Measurements from ENCODE around the gene FGF7. TPM values are rescaled to one million over a fixed set of nuclear protein-coding genes. Genes with fewer than 3 reads are reported as not detected.
A peak's percentile ranks its signal among the peaks of the same experiment; 100 is the strongest.

The FGF7 gene
- total RNA-seq, 4 donors from 2014 or later: 53.5 to 106 (median 64.0) TPM

GRCh38 chr15:49423901-49424550 is 984 bp downstream of the FGF7 start:
- TF ChIP-seq CTCF (IDR thresholded peaks at IDR 0.05) (no peak), EP300 (IDR thresholded peaks at IDR 0.05) (no peak), POLR2AphosphoS5 (IDR thresholded peaks at IDR 0.05) (no peak), POLR2A (IDR thresholded peaks at IDR 0.05; ENCODE audit: low read depth) (no peak)
- intact Hi-C loops (cut with DNase I): loop anchor here (5.0 to 10.0 kb wide), 4 partner anchors 481 to 723 kb away; no protein-coding TSS in a partner anchor
- Histone ChIP-seq H3K9me3 (no peaks in the 10 kb centered on the region), H3K27ac (replicated peaks in 1 of 4) (peak overlapping the region; percentile 65 to 75 (median 72)), H3K36me3 (no peaks in the 10 kb centered on the region), H3K27me3 (no peaks in the 10 kb centered on the region), H3K4me3 (peak overlapping the region; percentile 50 to 66 (median 58)), H3K4me1 (peaks cover 4 to 37% (median 19%) of the 10 kb centered on the region in 4 donors)
- no peak for DNase-seq (ENCODE audit: extremely low spot score)
- WGBS: 25% methylated on average over 6 of the region's 6 CpGs

GRCh38 chr15:49424954-49425353 is 1.9 kb downstream of the FGF7 start:
- Histone ChIP-seq H3K27me3 (no peaks in the 10 kb centered on the region), H3K9me3 (no peaks in the 10 kb centered on the region), H3K36me3 (no peaks in the 10 kb centered on the region), H3K4me1 (peaks cover 11 to 46% (median 28%) of the 10 kb centered on the region in 4 donors), H3K4me3 (peak overlapping the region; percentile 50 to 66 (median 58)), H3K27ac (replicated peaks in 1 of 4) (peak overlapping the region; percentile 65 to 75 (median 72))
- TF ChIP-seq POLR2A (IDR thresholded peaks at IDR 0.05; ENCODE audit: low read depth): no peak
- TF ChIP-seq EP300 (IDR thresholded peaks at IDR 0.05): no peak
- TF ChIP-seq POLR2AphosphoS5 (IDR thresholded peaks at IDR 0.05): no peak
- TF ChIP-seq CTCF (IDR thresholded peaks at IDR 0.05): no peak
- 8% methylated on average over 1 of the region's 1 CpG for WGBS
- intact Hi-C loops (cut with DNase I): loop anchor here (5.0 to 10.0 kb wide), 4 partner anchors 480 to 722 kb away; no protein-coding TSS in a partner anchor
- no peak for DNase-seq (ENCODE audit: extremely low spot score)

GRCh38 chr15:49427372-49427771 is 4.3 kb downstream of the FGF7 start:
- TF ChIP-seq POLR2AphosphoS5 (IDR thresholded peaks at IDR 0.05) (no peak), POLR2A (IDR thresholded peaks at IDR 0.05; ENCODE audit: low read depth) (no peak), CTCF (IDR thresholded peaks at IDR 0.05) (no peak), EP300 (IDR thresholded peaks at IDR 0.05) (no peak)
- intact Hi-C loops (cut with DNase I): loop anchor here (10.0 kb wide), 1 partner anchor 477 kb away; no protein-coding TSS in a partner anchor
- no peaks in the 10 kb centered on the region for H3K36me3 ChIP-seq
- no peak for DNase-seq (ENCODE audit: extremely low spot score)
- peak overlapping the region; percentile 65 to 75 (median 72) for H3K27ac ChIP-seq (replicated peaks in 1 of 4)
- peak overlapping the region; percentile 50 to 66 (median 58) for H3K4me3 ChIP-seq
- H3K4me1 ChIP-seq: peaks cover 14 to 47% (median 43%) of the 10 kb centered on the region in 4 donors
- no peaks in the 10 kb centered on the region for H3K27me3 ChIP-seq
- no peaks in the 10 kb centered on the region for H3K9me3 ChIP-seq

- H3K4me1 ChIP-seq: peaks cover 14 to 54% (median 48%) of the 10 kb centered on the region in 4 donors
- H3K4me3 ChIP-seq: peak overlapping the region; percentile 50 to 66 (median 58)
- WGBS: 41% methylated on average over 5 of the region's 5 CpGs
- no peaks in the 10 kb centered on the region for H3K9me3 ChIP-seq
- no peaks in the 10 kb centered on the region for H3K27me3 ChIP-seq
- TF ChIP-seq POLR2AphosphoS5 (IDR thresholded peaks at IDR 0.05) (peak in 1 of 2 donors; percentile 68), EP300 (IDR thresholded peaks at IDR 0.05) (no peak)
- H3K27ac ChIP-seq (replicated peaks in 1 of 4): peak overlapping the region; percentile 65 to 75 (median 72)
- DNase-seq (ENCODE audit: extremely low spot score): no peak
- no peaks in the 10 kb centered on the region for H3K36me3 ChIP-seq
- intact Hi-C loops (cut with DNase I): loop anchor here (10.0 kb wide), 1 partner anchor 476 kb away; no protein-coding TSS in a partner anchor
Measured at GRCh38 chr15:49428409-49429095, 5.5 kb downstream of the FGF7 start.

GRCh38 chr15:49430046-49430445 is 7.0 kb downstream of the FGF7 start:
- Histone ChIP-seq H3K4me3 (peak overlapping the region in 2 of 4 donors; percentile 58 to 66), H3K4me1 (peaks cover 14 to 66% (median 63%) of the 10 kb centered on the region in 4 donors), H3K36me3 (no peaks in the 10 kb centered on the region), H3K9me3 (no peaks in the 10 kb centered on the region), H3K27ac (replicated peaks in 1 of 4) (peak overlapping the region; percentile 38 to 75 (median 68)), H3K27me3 (no peaks in the 10 kb centered on the region)
- TF ChIP-seq CTCF (IDR thresholded peaks at IDR 0.05) (no peak), POLR2A (IDR thresholded peaks at IDR 0.05; ENCODE audit: low read depth) (no peak), EP300 (IDR thresholded peaks at IDR 0.05) (no peak), POLR2AphosphoS5 (IDR thresholded peaks at IDR 0.05) (no peak)
- WGBS: 85% methylated on average over 1 of the region's 1 CpG
- intact Hi-C loops (cut with DNase I): no loop called here
- no peak for DNase-seq (ENCODE audit: extremely low spot score)
